HG03103 (cell line): ENCODE results near the gene OR5D14.

Source experiments
- ATAC-seq: cut with Tn5 transposase; IDR thresholded peaks from one replicate; pipeline ENCODE4 v1.9.1; 2021; ENCODE audit warnings: low read depth; ENCODE audit not compliant: unreplicated experiment

The OR5D14 gene

DNA sequence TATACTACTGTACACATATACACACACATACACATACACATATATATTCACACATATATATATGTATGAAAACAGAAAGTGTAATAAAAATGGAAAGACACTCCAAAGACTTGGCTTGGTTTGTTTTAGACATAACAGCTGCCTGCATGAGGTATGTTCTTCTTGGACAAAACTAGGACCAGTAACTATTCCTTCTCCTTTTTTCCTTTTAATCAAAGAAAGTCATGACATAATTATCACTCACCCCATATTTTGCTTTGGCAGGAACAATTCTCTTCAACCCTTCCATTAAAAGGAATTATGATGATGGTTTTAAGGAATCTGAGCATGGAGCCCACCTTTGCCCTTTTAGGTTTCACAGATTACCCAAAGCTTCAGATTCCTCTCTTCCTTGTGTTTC is at the start of gene OR5D14:
TSS of gene OR5D14 (plus strand) at position 301 of the 400 bp plus-strand sequence. CDS start at position 301, 0 bp downstream.
- ATAC-seq = no peak

DNA sequence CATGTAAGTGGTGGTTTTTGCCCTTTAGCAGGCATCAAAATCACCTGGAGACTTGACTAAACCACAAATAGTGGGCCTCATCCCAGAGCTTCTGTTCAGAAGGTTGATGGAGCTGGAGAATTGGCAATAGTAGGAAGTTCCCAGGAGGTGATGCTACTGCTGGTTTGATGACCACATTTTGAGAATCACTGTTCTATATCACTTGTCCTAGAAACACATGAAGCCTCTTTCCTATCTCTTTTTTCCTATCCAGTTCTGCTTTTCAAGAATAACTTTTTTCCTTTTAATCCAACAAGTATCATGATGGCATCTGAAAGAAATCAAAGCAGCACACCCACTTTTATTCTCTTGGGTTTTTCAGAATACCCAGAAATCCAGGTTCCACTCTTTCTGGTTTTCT is 22.2 kb upstream of the OR5D14 start, which contains the start of gene OR5D13:
TSS of gene OR5D13 (plus strand) at position 301 of the 400 bp plus-strand sequence. CDS start at position 301, 0 bp downstream.
- no peak for ATAC-seq

DNA sequence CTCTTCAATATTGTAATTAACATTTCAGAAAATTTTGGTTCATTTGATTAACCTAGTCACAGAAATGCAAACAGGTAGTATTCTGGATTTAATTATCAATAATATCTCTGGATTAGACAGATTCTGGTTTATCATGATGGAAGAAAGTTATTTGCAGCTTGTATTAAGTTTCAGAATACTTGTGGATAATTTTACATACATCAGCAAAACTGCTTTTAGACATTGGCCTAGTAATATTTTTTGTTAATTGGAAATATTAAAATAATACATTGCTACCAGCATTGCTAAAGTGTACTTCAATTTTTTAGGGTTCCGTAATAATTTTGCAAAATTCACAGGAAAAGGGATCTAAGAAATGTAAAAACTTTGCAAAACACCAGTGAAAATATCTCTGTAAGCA is 3.8 kb upstream of the OR5D14 start:
- no peak for ATAC-seq

DNA sequence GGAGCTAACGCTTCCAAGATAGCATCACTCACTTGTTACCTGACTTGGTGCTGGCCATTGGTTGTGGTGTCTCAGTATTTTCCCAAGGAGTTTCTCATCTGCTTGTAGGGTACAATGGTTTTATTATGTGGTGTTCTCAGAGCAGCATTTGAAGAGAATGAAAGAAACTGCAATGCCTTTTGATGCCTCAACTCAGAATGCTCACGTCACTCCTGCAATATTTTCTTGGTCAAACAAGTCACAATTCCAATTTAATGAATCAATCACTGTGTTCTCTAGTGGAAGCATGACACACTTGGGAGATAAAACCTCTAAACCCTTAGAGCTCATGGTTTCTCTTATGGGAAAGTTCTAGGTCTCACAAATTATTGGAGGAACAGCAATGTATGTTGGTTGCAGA is 2.0 kb upstream of the OR5D14 start:
- ATAC-seq = no peak

DNA sequence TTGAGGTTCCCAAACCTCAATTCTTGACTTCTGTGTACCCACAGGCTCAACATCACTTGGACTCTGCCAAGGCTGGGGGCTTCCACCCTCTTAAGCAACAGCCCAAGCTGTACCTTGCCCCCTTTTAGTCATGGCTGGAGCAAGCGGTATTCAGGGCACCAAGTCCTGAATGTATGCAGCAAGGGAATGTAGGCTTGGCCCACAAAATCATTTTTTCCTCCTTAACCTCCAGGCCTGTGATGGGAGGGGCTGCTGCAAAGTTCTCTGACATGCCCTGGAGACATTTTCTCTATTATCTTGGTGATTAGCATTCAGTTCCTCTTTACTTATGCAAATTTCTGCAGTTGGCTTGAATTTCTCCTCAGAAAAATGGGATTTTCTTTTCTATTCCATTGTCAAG is 10.9 kb downstream of the OR5D14 start:
- ATAC-seq = no peak

DNA sequence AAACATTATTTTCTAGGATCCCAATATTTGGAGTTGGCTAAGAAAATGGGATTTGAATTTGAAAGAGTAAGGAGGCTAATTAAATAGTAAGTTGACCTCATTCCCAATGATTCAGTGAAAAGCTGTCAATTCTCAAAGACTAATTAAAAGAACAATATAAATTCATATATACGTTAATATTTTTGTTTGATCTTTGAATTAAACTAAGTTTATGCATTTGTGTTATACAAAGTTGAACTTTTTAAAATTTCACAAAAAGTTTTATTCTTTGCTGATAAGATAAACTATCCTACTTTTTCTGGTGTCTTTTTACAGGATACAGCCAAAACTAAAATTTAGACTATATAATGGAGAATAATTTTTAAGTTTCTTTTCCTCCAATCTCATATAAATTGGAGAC is 15.7 kb downstream of the OR5D14 start, which contains the start of gene OR5L1:
TSS of gene OR5L1 (plus strand) at position 301 of the 400 bp plus-strand sequence. CDS start 100 bp downstream, outside the sequence.
- ATAC-seq = no peak

DNA sequence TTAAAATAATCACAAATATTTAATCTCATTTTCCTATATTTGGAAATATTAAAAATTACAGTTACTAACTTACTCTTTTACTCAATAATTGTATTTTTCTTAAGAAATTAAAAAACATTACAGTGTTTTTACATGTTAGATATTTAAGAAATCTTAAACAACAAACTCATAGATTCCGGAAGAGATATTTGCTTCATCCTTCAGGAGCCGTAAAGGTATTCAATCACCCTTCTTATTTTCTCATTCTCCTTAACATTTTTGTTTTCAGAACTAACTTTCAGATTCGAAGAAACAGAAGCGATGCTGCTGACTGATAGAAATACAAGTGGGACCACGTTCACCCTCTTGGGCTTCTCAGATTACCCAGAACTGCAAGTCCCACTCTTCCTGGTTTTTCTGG is 24.0 kb downstream of the OR5D14 start, which contains the start of gene OR5D18:
TSS of gene OR5D18 (plus strand) at position 301 of the 400 bp plus-strand sequence. CDS start at position 301, 0 bp downstream.
- no peak for ATAC-seq

DNA sequence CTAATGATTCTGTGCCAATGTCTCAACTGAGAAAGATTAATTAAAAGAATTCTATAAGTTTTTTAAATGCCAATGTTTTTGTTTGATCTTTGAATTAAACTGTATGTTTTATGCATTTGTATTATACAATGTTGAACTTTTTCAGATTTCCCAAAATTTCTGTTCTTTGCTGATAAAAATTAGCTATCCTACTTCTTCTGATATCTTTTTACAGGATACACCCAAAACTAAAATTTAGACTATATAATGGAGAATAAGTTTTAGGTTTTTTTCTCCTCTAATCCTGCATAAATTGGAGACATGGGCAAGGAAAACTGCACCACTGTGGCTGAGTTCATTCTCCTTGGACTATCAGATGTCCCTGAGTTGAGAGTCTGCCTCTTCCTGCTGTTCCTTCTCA is 31.6 kb downstream of the OR5D14 start, which contains the start of gene OR5L2:
TSS of gene OR5L2 (plus strand) at position 301 of the 400 bp plus-strand sequence. CDS start at position 301, 0 bp downstream.
- ATAC-seq = no peak

DNA sequence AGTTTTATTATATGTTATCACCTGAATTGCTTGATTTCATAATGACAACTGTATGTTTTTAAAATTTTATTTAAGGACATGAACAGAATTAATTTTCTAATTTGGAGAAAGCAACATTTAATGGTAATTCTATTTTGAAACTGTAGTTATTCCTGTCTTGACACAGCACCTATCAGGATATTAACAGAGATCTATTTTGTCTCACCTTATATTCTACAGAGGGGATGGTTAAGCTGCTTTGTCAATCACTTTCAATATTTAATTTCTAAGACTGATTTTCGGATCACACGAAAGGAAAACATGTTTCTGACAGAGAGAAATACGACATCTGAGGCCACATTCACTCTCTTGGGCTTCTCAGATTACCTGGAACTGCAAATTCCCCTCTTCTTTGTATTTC is 43.1 kb downstream of the OR5D14 start, which contains the start of gene OR5D16:
TSS of gene OR5D16 (plus strand) at position 301 of the 400 bp plus-strand sequence. CDS start at position 301, 0 bp downstream.
- no peak for ATAC-seq
